Ovary (tissue), 3 donors: ENCODE measurements around the gene SYAP1.

Source experiments
- EP300 ChIP-seq: sonication (generic); formaldehyde crosslinking; IDR thresholded peaks from one replicate; pipeline ENCODE4 v1.6.1; 2017; ENCODE audit warnings: antibody characterized with exemption
- POLR2A ChIP-seq: fragments of 450-650 bp; IDR thresholded peaks from one replicate; pipeline ENCODE4 v1.6.1; 2017; ENCODE audit warnings: antibody characterized with exemption, mild to moderate bottlenecking, moderate library complexity
- TF ChIP-seq, protein P1 (sequence below), 3 donors: fragments of 450-650 bp in 2 of 3; fragments of 200-600 bp in 1 of 3; IDR thresholded peaks; one replicate each; pipeline versions ENCODE4 v1.5.1 to v1.8.0; 2016 to 2022; ENCODE audit warnings: antibody characterized with exemption in 3 of 3, mild to moderate bottlenecking in 1 of 3
- donor health status: DM: no; HTN: no; CAD: no.

DNA sequence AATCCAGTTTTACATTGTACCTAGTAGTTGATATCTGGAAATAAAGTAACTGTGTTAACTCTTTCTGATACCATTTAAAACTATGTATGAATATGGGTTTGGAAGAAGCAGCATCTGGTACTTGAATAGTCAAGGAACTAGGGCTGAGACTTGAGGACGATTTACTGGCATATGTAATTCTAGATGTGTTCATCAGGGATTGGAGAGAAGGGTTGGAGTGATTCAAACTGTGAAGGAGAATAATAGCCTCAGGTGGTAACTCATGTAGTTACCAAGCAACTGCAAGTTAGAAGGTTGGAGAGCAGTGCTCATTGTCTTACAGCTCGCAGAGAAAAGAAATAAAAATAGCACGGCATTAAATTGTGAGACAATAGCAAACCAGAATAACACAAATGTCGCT, 37.3 kb downstream of the SYAP1 start:
- TF ChIP-seq, protein P1, sequence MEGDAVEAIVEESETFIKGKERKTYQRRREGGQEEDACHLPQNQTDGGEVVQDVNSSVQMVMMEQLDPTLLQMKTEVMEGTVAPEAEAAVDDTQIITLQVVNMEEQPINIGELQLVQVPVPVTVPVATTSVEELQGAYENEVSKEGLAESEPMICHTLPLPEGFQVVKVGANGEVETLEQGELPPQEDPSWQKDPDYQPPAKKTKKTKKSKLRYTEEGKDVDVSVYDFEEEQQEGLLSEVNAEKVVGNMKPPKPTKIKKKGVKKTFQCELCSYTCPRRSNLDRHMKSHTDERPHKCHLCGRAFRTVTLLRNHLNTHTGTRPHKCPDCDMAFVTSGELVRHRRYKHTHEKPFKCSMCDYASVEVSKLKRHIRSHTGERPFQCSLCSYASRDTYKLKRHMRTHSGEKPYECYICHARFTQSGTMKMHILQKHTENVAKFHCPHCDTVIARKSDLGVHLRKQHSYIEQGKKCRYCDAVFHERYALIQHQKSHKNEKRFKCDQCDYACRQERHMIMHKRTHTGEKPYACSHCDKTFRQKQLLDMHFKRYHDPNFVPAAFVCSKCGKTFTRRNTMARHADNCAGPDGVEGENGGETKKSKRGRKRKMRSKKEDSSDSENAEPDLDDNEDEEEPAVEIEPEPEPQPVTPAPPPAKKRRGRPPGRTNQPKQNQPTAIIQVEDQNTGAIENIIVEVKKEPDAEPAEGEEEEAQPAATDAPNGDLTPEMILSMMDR (IDR thresholded peaks at IDR 0.05), result no peak
- TF ChIP-seq EP300, result no peak
- no peak for TF ChIP-seq POLR2A
